RWPE1 (cell line): ENCODE measurements around the gene IL22RA1.

Experiments used
- CTCF ChIA-PET: fragments of 350-600 bp; sonication (Branson Sonifier 250); formaldehyde crosslinking; extraction: SDS; loops from one replicate; lab custom pipeline; 2021; lab: Yijun Ruan, JAX
- POLR2A ChIA-PET: fragments of 400-600 bp; formaldehyde crosslinking; extraction: SDS; loops from one replicate; lab custom pipeline; 2020; ENCODE audit warnings: antibody characterized with exemption; ENCODE audit not compliant: low non-redundant PET; lab: Yijun Ruan, JAX
- DNase-seq: peaks from one replicate; pipeline ENCODE4 v3.0.0; 2012; ENCODE audit warnings: low spot score
- H3K27ac ChIP-seq: fragments of 450-650 bp; 2 replicates; pipeline ENCODE4 v1.5.1; 2017
- CTCF ChIP-seq: fragments of 450-650 bp; conservative IDR thresholded peaks from 2 replicates; pipeline ENCODE4 v1.5.1; 2017; ENCODE audit warnings: low read depth, mild to moderate bottlenecking

IL22RA1 gene

GRCh38 chr1:24169286-24169685, 26.3 kb upstream of the IL22RA1 start:
- no peak for DNase-seq
- ChIA-PET POLR2A (no interaction called here), CTCF (interaction anchor here (1.0 to 1.9 kb wide), 2 partner anchors 19 kb away, joined by 3 to 10 read pairs; no protein-coding TSS in a partner anchor)
- no peak overlapping the region for H3K27ac ChIP-seq
- TF ChIP-seq CTCF, result no peak

- ChIA-PET CTCF (interaction anchor here (1.9 kb wide), 1 partner anchor 18 kb away, joined by 10 read pairs; no protein-coding TSS in a partner anchor), POLR2A (no interaction called here)
- no peak for DNase-seq
- H3K27ac ChIP-seq, result no peak overlapping the region
- TF ChIP-seq CTCF, result no peak
Measured at GRCh38 chr1:24168245-24168644, 25.3 kb upstream of the IL22RA1 start.

GRCh38 chr1:24167008-24167407, 24.1 kb upstream of the IL22RA1 start:
- no peak overlapping the region for H3K27ac ChIP-seq
- ChIA-PET POLR2A (no interaction called here), CTCF (interaction anchor here (0.7 kb wide), 1 partner anchor 32 kb away, joined by 5 read pairs; no protein-coding TSS in a partner anchor)
- no peak for TF ChIP-seq CTCF
- no peak for DNase-seq

GRCh38 chr1:24165500-24165899, 22.6 kb upstream of the IL22RA1 start:
- DNase-seq, result no peak
- no peak for TF ChIP-seq CTCF
- POLR2A ChIA-PET, result no interaction called here
- no peak overlapping the region for H3K27ac ChIP-seq
- CTCF ChIA-PET, result no interaction called here

- no peak for TF ChIP-seq CTCF
- CTCF ChIA-PET, result interaction anchor here (0.7 kb wide), 1 partner anchor 9 kb away, joined by 6 read pairs; no protein-coding TSS in a partner anchor
- POLR2A ChIA-PET, result interaction anchor here (0.7 kb wide), 1 partner anchor 23 kb away, joined by 3 read pairs; no protein-coding TSS in a partner anchor
- DNase-seq, result no peak
- H3K27ac ChIP-seq, result no peak overlapping the region
Measured at GRCh38 chr1:24164004-24164403, 21.1 kb upstream of the IL22RA1 start.

GRCh38 chr1:24162201-24162600, 19.3 kb upstream of the IL22RA1 start:
- ChIA-PET CTCF (interaction anchor here (0.6 kb wide), 1 partner anchor 10 kb away, joined by 3 read pairs; no protein-coding TSS in a partner anchor), POLR2A (no interaction called here)
- TF ChIP-seq CTCF, result no peak
- DNase-seq, result no peak
- peak overlapping the region; percentile 36 for H3K27ac ChIP-seq
